Posterior cingulate gyrus (tissue), 11 donors: ENCODE data around the gene RPS6KA2.

Source experiments
- DNase-seq, 10 donors: peaks; one replicate each; pipeline versions ENCODE4 v3.0.0 to v3.0.0-alpha.2; 2020 to 2021; ENCODE audit warnings: mixed read lengths in 3 of 10
- intact Hi-C: fragments of 100-400 bp; cut with DNase I; formaldehyde crosslinking; loops from one replicate; pipeline ENCODE4 v1.15.1; 2023

Gene RPS6KA2

DNA sequence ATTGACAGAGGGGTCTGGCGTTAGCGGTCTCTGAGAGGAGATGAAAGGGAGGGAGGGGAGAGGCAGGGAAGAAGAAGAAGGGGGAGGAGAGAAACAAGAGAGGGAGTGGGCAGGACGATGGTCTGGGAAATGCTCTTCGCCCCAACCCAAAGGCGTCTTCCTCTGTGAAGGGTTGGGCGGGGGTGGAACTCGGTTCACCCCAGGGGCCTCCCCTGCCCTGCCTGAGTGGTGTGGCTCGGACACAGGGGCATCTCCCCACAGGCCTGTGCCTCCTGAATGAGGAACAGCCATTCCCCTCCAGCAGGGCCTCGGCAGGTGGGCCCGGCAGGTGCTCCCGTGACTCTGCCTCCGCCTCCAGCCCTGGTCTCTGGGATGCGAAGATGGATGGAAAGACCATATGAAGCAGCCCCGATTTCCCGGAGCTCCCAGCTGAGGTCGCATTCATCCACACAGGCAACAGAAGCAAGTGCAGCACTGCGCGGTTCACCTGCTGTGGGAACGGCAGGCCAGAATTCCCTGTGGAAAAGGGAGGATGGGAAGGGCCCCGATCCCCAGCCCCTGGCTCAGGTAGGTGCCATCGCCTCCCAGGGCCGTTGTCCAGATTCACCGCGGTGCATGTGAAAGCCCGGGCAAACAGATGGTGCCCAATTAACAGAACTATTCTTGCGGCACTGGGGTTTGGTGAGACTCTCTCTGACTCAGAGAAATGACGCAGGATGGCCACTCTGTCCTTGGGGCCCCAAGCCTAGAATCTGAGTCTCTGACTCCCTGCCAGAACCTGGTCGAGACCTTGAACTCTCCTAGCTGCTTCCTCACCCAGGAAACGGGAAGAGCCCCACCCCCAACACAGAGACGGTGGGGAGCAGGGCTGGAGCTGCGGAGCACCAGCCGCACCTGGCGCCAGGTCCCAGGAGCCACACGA, 29.4 kb upstream of the RPS6KA2 start:
- no peak for DNase-seq
- intact Hi-C loops = no loop called here

DNA sequence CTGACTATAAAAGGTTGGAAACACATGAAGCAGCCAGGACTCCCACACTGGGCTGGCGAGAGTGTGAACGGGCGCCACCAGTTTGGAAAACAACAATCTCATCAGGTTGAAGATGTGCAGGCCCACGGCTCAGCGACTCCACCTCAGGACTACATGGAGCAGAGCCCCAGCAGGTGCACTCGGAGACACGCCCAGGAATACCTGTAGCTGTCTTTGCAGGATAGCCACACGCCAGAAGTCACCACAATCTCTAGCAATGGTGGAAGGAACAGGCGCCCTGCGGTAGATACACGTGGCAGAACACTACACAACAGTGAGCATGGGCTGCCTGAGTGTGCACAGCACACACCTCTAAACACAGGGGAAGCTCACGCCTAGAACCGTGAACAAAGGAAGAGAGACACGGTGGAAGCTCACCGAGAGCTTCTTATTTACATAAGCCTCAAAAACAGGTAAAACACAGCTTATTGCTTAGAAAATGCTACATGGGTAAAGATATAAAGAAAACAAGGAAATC, 28.7 kb upstream of the RPS6KA2 start:
- intact Hi-C loops = no loop called here
- DNase-seq = peak in 1 of 10 donors; percentile 80

DNA sequence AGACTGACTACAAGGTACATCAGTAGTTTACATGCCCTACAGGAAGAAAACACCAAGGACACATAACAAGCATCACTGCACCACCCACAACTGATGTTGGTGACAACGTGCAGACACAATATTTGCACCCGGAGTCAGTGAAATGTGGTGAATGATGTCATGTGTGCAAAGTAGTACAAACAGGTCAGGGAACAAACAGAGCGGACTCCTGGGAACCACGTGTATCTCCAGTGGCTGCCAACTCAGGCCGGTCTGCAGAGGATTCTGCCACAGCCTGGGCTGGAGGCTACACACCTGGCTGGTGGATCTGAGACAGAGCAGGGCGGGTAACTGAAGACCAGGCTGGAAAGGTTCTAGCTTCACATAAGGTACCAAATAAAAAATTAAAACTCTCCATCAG, 28.2 kb upstream of the RPS6KA2 start:
- peak in 1 of 10 donors; percentile 45 for DNase-seq
- intact Hi-C loops = no loop called here

DNA sequence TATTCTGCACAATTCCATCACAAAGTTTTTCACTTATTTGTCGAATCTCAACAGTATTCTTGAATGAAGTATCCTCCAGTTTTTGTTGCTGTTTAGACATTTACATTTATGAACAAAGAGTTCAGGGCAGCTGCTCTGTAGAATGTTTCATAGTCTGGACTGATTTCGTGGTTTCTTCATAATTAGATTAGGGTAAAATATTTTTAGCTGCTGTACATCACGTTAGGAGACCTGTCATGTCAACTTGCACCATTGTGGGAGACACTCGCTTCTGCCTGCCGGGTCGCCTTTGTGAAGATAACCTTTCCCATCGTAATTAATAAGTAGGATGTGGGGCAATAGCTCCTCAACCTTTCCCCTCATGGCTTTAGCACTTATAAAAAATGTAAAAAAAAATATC, 27.5 kb upstream of the RPS6KA2 start:
- no peak for DNase-seq
- intact Hi-C loops = no loop called here

DNA sequence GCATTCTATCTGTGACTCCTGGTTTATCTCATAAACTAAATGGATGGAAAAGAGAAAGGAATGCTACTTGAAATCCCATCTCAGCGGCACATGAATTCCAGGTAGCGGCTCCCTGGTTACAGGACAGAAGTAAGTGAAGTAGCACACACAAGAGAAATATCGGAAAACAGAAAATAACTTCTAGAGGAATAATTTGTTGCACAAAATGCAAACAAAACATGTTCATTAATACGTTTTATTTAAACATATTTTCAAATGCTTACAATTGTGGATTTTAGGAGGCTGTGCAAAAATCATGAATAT, 26.5 kb upstream of the RPS6KA2 start:
- intact Hi-C loops = no loop called here
- no peak for DNase-seq

DNA sequence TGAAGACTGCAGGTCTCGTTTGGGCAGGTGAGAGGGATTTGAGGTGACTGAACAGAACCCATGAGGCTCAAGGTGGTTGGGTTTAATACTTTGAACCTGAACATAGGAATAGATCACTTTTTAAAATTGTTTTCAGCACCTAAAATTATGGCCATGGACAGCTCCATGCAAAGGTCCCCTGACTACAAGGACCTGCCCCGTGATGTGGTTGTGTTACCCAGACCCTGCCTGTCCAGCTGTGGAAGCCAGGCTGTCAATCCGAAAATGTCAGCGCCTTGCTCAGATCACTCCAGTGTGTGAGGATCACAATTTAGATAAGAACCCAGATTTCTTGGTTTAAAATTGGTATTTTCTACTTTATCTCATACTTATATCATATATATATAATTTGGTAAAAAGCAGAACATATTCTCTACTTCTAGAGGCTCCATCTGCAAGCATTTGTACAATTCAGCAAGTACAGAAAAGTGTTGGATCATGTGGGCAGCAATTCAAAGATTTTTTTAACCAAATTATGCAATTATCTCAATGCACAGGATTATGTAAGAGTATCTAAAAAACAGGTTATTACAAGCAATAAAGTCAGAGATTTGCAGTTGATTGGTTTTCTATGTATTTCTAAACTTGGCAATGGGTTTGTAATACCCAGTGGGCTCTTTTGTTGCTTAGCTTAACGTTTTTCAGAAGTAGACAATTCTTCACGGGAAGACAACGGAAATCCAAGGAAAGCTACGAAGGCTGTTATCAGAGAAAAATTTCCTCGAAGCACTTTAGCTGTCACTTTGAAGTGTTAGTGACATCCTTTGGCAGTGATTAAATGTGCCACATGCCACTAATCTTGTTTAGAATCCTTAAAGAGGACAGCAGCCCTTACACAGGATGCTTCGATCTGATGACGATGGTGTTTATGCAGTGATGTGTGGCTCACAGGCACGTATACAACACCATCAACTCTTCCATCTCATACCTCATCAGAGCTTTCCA, 24.1 kb upstream of the RPS6KA2 start:
- no peak for DNase-seq
- intact Hi-C loops = no loop called here

DNA sequence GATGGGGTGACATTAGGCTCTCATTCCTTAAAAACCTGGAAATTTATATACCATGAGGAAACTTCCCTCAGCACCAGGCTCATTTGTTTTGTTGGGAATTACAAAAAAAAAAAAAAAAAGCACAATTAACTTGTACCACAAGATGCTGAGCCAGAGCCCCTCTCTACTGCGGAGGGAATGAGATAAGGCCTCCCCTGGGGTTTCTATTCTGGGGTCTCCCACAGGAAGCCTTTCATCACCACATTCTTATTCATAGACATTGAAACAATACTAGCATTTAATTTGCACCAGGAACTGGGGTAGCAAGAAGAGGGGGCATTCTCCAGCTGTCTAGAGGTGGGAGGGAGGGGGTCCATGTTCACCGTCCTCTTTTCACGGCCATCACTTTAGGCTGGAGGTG, 23.0 kb upstream of the RPS6KA2 start:
- intact Hi-C loops = no loop called here
- no peak for DNase-seq

DNA sequence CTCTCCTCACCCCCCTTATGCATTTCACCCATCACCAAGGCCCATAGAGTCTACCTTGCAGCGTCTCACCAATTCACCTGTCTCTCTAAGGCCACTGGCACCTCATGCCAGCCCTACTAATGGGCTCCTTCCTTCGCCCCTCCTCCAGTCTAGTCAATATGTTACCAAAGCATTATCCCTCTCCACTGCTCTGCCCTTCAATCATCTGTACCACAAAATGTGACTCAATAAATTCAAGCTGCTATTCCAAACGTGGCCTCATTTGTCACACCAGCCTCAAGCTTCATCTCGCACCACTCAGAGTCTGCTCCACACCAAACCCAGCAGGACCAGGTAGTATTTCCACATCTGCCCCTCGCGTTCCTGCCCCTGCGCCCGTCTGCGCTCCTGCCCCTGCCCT, 21.8 kb upstream of the RPS6KA2 start:
- DNase-seq = no peak
- intact Hi-C loops = no loop called here

DNA sequence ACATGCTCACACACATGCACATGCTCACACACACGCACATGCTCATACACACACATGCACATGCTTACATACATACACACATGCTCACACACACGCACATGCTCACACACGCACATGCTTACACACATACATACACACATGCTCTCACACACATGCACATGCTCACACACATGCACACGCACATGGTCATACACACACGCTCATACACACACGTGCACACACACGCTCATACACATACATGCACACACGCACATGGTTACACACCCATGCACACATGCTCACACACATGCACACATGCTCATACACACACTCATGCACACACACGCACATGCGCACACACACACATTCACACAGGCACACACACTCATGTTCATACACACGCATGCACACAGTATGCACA, 20.8 kb upstream of the RPS6KA2 start:
- intact Hi-C loops = no loop called here
- no peak for DNase-seq

DNA sequence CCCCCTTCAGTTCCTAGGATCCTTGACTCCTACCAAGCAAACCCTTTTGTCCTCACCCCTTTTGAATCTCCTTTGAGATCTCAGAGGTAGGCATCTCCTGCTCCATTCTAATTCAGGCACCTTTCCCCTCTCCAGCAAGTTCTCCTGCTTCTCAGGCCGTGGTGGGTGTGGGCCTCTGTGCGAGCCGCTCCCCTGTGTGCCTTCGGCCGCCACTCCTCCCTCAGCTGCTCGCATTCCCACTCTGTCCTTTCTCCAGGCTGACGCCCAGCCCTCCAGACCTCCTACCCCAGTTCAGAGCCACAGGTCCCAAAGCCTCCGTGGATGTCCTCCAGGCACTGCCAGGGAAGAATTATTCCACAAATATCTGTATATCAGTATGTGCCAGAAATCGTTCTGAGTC, 19.7 kb upstream of the RPS6KA2 start:
- DNase-seq = no peak
- intact Hi-C loops = no loop called here

DNA sequence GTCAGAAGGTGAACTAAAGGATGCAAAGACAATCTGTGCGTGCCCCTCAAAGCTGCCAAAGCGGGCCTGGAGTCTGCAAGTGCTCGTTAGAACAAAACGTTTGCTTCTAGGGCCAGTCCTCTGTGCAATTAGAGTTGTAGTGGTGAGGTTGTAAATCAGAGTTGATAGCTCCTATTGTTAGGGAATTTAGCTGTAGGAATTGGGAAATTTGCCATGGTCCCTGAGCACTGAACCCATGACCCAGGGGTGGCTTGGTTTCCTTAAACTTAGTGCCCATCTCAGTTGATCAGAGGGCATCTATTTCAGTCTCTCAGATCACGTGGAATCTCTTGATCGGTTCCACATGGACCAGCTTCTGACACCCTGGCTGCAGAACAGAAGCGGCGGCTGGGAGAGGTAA, 18.8 kb upstream of the RPS6KA2 start:
- DNase-seq = no peak
- intact Hi-C loops = no loop called here

DNA sequence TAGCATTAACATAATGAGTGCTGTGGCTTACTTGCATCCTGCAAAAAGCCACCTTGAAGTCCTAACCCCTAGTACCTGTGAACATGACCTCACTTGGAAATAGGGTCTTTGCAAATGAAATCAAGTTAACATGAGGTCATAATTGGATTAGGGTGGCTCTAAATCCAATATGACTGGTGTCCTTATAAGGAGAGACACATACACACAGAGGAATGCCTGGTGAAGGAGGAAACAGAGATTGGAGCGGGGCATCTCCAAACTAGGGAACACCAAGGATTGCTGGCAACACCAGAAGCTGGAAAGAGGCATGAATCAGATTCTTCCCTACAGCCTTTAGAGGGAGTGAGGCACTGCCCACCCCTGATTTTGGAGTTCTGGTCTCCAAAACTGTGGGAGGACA, 17.6 kb upstream of the RPS6KA2 start:
- no peak for DNase-seq
- intact Hi-C loops = no loop called here

DNA sequence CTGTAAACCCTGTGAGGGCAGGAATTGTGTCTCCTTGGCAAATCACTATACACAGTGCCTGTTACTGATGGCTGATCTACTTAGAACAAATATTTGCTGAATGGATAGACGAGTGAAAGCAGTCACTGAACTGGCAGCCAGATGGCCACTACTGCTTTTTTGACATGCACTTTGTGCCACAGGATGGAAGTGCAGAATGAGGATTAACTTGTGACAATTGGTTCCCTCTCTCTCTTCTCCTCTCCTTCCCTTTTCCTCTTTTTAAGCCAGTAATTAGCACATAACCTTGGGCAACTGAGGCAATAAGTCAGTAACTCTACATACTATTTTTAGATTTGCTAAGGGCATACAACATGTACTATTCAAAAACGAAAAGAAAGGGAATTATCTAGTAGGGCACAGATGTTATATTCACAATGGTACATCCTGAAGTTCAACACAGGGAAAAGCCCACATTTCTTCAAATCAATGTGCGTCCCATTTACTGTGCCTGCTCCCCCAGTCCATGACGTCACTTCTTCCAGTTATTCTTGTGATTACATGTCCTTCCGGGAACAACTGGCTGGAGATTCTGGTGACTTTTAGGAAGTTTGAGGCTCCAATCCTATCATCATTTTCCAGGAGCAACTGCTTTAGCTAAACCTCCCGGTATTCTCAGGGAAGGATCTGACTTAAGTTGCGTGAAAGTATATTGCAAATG, 17.0 kb upstream of the RPS6KA2 start:
- intact Hi-C loops = no loop called here
- no peak for DNase-seq

DNA sequence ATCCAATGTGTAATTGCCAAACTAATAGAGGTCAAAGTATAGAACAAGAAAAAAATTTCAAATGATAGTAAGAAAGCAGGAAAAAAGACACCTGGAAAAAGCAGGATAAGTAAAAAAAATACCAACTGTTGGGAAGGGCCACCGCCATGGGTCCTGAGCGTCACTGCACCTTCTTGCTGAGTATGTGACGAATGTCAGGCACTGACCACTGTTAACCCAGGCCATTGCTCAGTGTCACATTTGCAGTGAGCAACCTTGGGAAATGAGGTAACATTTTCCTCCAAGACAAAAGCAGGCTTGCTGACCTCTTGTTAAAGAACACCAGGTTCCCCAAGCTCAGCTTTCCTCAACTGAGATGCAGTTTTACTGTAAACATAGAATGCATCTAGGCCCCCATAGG, 15.6 kb upstream of the RPS6KA2 start:
- no peak for DNase-seq
- intact Hi-C loops = no loop called here

DNA sequence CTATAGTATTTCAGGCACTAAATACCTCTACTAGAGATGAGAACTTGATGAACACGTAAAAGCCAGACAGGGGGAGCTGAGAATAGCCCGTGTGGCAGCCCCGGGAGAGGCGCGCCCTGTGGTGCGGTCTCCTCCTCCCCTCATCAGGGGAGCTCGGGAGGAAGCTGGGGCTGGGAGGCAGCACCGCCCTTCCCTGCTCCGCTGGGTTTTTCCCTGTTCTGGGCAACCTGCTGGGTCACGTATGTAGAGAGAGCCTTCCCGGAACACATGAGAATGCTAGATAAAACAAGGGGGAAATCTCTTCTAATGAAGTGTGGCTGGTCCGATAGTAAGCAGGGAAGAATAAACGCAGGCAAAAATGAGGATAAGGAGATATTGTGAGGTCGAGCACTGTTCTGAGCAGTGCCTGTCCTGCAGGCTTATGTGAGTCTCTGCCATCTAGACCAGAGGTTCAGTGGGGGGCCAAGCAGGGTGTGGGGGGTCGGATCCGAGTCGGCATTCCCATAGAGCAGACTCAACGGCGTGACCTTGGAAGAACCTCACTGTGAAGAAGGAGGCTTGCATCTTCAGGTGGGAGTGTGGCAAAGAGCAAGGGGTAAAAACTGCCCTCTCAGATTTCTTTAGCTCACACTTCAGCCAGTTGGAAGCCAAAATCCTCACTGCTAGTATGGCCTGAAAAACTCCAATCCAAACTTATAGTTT, 13.4 kb upstream of the RPS6KA2 start:
- DNase-seq = no peak
- intact Hi-C loops = no loop called here

DNA sequence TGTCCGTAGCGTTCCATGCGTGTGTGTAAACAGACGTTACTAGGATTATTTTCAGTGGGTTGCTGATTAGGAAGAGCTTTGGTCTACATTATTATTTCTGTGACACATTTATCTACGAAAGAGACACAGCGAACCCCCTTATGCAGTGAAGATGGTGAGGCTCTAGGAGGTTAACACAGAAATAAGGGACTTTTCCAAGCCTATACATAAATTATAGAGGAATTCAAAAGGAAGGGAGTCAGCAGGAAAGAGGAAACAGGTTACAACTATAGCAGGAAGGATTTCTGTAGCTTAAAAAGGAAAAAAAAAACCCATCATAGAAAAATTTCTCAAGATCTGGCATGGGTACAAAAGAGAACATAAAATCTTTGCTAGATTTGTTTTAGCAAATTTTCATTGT, 12.9 kb upstream of the RPS6KA2 start:
- DNase-seq = no peak
- intact Hi-C loops = no loop called here

DNA sequence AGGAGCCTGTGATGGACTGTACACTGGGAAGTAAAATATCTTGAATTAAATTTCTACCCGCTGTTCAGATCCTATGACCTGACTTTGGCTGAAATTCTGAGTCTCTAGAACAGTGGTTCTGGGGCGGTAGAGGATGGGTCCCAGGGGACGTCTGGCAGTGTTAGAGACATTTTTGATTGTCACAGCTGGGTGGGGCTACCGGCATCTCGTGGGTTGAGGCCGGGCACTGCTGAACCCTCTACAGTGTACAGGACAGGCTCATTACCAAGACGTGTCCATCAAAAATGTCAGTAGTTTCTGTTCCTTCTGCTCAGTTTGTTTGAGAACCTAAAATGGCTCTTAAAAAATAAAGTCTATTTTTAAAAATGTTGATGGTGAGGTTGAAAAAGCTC, 11.5 kb upstream of the RPS6KA2 start:
- intact Hi-C loops = no loop called here
- no peak for DNase-seq

DNA sequence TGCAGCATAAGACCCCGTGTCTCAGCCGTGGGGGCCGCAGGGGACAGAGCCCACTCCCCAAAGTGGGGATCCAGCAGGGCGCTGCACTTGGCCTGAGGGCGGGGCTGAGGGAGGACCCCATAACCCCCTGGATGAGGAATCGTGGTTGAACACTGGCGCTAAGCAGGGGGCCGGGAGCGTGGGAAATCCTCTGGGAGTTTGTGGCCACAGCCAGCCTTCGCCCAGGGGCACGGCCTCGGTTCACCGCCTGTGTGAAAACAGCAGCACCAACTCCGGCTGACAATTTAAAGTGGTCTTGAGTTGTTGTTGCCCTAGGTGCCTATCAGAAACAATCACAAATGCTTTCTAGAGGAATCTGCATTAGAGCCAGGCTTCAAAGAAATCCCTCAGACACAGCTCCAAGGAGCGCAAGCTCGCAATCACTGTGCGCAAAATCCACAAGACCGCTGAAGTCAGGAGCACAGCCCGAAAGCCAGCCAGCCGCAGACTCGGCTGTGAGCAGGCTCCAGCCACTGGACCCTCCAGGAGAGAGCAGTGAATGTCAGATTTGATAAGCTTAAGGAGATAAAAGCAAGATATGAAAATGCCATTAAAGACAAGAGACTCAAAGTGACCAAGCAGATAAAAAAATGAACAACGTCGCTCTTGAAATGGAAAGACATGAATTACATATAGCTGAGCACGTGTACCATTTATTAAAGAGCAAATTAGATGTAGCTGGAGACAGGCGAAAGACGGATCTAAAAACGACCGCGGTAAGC, 10.9 kb upstream of the RPS6KA2 start:
- intact Hi-C loops = no loop called here
- DNase-seq = peak in 1 of 10 donors; percentile 54

DNA sequence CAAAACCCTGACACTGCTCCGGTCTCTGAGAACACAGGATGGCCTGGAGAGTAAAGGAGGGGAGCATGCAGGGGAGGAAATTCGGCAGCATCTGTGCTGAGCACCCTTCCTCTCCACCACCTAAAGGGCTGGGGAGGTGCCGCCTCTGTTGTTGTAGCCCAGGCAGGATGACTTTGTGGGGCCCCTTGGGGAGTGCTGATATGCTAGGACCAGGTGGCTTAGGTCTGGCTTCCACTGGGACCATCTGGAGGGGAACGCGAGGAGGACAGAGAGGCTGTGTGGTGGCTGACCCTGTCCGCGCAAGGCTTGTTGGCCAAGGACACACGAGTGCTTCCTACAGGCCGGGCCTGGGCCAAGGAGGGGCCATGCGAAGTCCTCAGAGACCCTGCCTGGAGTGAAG, 9.9 kb upstream of the RPS6KA2 start:
- intact Hi-C loops = no loop called here
- peak in 1 of 10 donors; percentile 39 for DNase-seq
